Osteocyte (in vitro differentiated cells): ENCODE data around the gene HOXD10. TPM values are rescaled to one million over a fixed set of nuclear protein-coding genes. Genes with fewer than 3 reads are reported as not detected.

Experiments used
- DNase-seq: peaks from one replicate; pipeline ENCODE4 v3.0.0; 2021; ENCODE audit warnings: mixed read lengths; ENCODE audit not compliant: unreplicated experiment; ENCODE audit errors: extremely low spot score
- H3K27ac Mint-ChIP-seq: one replicate; pipeline ENCODE4 v1.8.0; 2021; ENCODE audit warnings: mild to moderate bottlenecking, mixed read lengths; ENCODE audit not compliant: unreplicated experiment
- H3K27me3 Mint-ChIP-seq: one replicate; pipeline ENCODE4 v1.8.0; 2021; ENCODE audit warnings: mixed read lengths; ENCODE audit not compliant: unreplicated experiment
- H3K36me3 Mint-ChIP-seq: one replicate; pipeline ENCODE4 v1.8.0; 2021; ENCODE audit warnings: mixed read lengths; ENCODE audit not compliant: unreplicated experiment
- H3K4me1 Mint-ChIP-seq: one replicate; pipeline ENCODE4 v1.8.0; 2021; ENCODE audit warnings: mixed read lengths; ENCODE audit not compliant: unreplicated experiment
- H3K4me3 Mint-ChIP-seq: one replicate; pipeline ENCODE4 v1.8.0; 2021; ENCODE audit warnings: mild to moderate bottlenecking, moderate library complexity, mixed read lengths; ENCODE audit not compliant: unreplicated experiment
- H3K9me3 Mint-ChIP-seq: one replicate; pipeline ENCODE4 v1.8.0; 2021; ENCODE audit warnings: mixed read lengths; ENCODE audit not compliant: unreplicated experiment
- total RNA-seq: library from RNA; stranded (reverse); gene quantifications from 2 replicates; pipeline ENCODE4 v1.2.1, GENCODE V29; 2021
- TF ChIP-seq, protein P1 (sequence below): fragments of 200-600 bp; sonication (generic); IDR thresholded peaks from 2 replicates; pipeline ENCODE4 v1.5.0; 2021; ENCODE audit warnings: antibody characterized with exemption, mild to moderate bottlenecking, moderate library complexity

HOXD10 gene
- total RNA-seq, 1 donor from 2014 or later, result not detected

DNA sequence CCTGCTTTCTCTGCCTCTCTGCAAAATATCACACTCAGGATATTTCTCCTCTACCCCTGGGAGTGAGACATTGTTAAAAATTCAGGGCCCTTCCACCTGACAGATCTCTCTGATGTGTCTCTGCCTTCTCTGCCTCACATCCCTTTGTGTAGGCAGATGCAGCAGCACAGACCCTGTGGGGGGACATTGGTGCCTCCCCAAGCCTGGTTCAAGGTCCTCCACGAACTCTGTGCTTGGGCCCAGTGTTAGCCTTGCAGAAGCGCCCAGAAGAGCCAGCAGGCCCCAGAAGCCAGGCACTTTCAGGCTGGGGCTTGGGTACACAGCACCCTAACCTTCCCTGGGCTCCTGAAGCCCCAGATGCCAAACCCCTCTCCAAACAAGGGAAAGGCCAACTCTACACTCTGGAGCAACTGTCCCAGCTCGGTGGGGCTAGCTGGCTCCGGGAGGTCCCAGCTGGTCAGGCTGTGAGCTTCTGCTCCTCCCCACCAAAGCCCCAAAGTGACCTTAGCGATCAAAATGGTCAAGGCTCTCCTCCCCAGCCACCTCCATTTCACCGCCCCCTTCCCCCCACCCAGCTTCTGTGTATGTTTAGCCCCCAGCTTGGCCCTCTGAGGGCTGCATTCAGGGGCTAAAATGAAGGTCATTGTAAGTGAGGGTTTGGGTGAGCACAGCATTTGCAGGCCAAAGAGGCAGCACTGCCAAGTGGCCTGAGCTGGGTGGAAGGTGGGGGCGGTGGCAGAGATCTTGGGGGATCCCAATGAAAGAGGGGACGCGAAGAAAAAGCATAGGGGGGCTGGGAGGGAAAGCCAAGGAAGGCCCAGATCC lies 8.6 kb downstream of the HOXD10 start:
- Mint-ChIP-seq H3K36me3 (peaks cover 4% of the 10 kb centered on the region), H3K9me3 (no peaks in the 10 kb centered on the region), H3K27ac (no peak overlapping the region), H3K27me3 (peaks cover 81% of the 10 kb centered on the region), H3K4me3 (no peak overlapping the region), H3K4me1 (peaks cover 20% of the 10 kb centered on the region)
- TF ChIP-seq, protein P1, sequence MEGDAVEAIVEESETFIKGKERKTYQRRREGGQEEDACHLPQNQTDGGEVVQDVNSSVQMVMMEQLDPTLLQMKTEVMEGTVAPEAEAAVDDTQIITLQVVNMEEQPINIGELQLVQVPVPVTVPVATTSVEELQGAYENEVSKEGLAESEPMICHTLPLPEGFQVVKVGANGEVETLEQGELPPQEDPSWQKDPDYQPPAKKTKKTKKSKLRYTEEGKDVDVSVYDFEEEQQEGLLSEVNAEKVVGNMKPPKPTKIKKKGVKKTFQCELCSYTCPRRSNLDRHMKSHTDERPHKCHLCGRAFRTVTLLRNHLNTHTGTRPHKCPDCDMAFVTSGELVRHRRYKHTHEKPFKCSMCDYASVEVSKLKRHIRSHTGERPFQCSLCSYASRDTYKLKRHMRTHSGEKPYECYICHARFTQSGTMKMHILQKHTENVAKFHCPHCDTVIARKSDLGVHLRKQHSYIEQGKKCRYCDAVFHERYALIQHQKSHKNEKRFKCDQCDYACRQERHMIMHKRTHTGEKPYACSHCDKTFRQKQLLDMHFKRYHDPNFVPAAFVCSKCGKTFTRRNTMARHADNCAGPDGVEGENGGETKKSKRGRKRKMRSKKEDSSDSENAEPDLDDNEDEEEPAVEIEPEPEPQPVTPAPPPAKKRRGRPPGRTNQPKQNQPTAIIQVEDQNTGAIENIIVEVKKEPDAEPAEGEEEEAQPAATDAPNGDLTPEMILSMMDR, result no peak
- DNase-seq, result no peak

- no peak for DNase-seq
- Mint-ChIP-seq H3K4me3 (no peak overlapping the region), H3K27ac (no peak overlapping the region), H3K36me3 (peaks cover 4% of the 10 kb centered on the region), H3K27me3 (peaks cover 77% of the 10 kb centered on the region), H3K4me1 (peaks cover 22% of the 10 kb centered on the region), H3K9me3 (no peaks in the 10 kb centered on the region)
- TF ChIP-seq, protein P1, result no peak
Observed at GRCh38 chr2:176125772-176126054, 9.1 kb downstream of the HOXD10 start.

DNA sequence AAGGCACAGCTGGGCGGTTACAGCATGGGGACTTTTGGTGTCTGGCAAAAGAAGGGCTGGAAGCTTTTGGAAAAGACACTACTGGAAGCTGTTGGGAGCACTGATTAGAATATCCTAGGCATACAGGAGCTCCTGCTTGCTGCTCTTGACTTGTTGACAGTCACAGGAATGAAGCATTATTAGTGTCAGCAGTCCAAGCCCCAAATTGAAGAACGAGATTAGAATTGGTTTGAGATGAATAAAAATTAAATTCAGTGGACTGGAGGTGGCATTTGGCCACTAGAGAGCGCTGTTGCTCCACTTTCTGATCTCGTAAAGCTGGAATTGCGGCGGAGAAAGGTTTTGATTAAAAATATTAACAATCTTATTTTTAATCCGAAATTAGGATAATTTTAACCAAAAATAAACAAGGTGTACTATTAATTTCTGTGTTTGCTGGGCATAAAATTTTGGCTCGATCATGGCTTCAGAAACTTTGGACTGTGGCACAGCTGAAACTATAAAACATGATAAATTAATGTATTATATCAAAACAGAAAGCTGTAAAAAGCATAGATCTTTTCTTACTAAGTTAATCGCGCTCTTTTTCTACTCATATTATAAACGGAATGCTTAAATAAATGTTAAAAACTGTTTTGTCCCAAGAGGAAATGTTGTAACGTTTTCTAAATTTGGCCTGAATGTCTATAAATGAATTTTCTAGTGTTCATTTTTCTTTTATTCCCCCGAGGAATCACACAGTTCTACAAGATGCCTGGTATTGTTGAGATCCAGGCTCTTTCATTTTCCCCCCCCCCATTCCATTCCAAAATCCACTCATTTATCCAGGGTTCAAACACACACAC lies 10.6 kb downstream of the HOXD10 start:
- H3K9me3 Mint-ChIP-seq, result no peaks in the 10 kb centered on the region
- peaks cover 28% of the 10 kb centered on the region for H3K4me1 Mint-ChIP-seq
- H3K27me3 Mint-ChIP-seq, result peaks cover 81% of the 10 kb centered on the region
- H3K4me3 Mint-ChIP-seq, result no peak overlapping the region
- peaks cover 2% of the 10 kb centered on the region for H3K36me3 Mint-ChIP-seq
- TF ChIP-seq, protein P1, result peak; percentile 90
- H3K27ac Mint-ChIP-seq, result no peak overlapping the region
- no peak for DNase-seq

GRCh38 chr2:176127774-176128072 lies 11.1 kb downstream of the HOXD10 start:
- Mint-ChIP-seq H3K36me3 (peaks cover 2% of the 10 kb centered on the region), H3K27me3 (peaks cover 82% of the 10 kb centered on the region), H3K27ac (no peak overlapping the region), H3K4me1 (peaks cover 29% of the 10 kb centered on the region), H3K9me3 (no peaks in the 10 kb centered on the region), H3K4me3 (no peak overlapping the region)
- DNase-seq, result no peak
- TF ChIP-seq, protein P1, result no peak
